ENCODE measurements around the gene TRIP12.

DNA sequence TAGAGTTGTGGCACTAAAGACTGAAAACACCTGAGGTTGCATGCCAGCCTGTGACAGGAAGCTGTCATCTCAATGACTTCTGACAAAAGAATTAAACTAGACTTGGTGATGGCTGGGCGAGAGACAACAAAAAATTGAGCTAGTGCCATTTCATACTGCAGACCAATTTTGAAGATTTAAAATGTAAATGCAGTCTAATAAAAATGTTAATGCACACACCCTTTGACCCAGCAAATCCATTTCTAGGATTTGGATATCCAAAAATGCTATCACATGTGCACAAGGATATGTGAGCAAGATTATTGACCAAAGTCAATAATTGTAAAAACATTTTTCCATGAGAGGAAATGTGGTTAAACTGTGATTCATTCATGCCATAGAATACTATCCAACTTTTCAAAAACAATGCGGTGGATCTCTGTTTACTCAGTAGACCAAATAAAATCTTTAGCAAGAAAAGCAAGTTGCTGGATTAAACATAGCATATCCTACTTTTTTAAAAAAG lies 6.1 kb upstream of the TRIP12 start:
- TF ChIP-seq CTCF (IDR thresholded peaks at IDR 0.05) = no peak
- TF ChIP-seq POLR2A (IDR thresholded peaks at IDR 0.05) = no peak
- TF ChIP-seq POLR2AphosphoS5 (IDR thresholded peaks at IDR 0.05; ENCODE audit: insufficient read depth in 1 of 2, low read depth in 1 of 2) = no peak
